Right ventricle myocardium inferior (tissue), 1 donor: ENCODE measurements around the gene SLC12A8. TPM values are rescaled to one million over a fixed set of nuclear protein-coding genes. Genes with fewer than 3 reads are reported as not detected.
A peak's percentile ranks its signal among the peaks of the same experiment; 100 is the strongest.

Experiments
- ATAC-seq: fragments of 200-7000 bp; cut with Tn5 transposase; one replicate; pipeline ENCODE4 v1.9.1; 2020; ENCODE audit warnings: mild to moderate bottlenecking, moderate library complexity
- DNase-seq: peaks from one replicate; pipeline ENCODE4 v3.0.0; 2021; ENCODE audit errors: missing footprints
- intact Hi-C: fragments of 100-400 bp; cut with DNase I; formaldehyde crosslinking; loops from one replicate; pipeline ENCODE4 v1.11.0; 2022
- total RNA-seq: library from RNA; stranded (reverse); fragmentation: NEBNext Ultra II Directional; extraction: Animal tissue kit (Norgen Biotek cat#: 25700); gene quantifications from one replicate; pipeline ENCODE4 v1.2.1, GENCODE V29; 2021
- donor health status: DM: no; HTN: yes; CAD: no; lungs with severe emphysema.

SLC12A8 gene
- total RNA-seq, 1 donor from 2014 or later: 0.19 TPM

DNA sequence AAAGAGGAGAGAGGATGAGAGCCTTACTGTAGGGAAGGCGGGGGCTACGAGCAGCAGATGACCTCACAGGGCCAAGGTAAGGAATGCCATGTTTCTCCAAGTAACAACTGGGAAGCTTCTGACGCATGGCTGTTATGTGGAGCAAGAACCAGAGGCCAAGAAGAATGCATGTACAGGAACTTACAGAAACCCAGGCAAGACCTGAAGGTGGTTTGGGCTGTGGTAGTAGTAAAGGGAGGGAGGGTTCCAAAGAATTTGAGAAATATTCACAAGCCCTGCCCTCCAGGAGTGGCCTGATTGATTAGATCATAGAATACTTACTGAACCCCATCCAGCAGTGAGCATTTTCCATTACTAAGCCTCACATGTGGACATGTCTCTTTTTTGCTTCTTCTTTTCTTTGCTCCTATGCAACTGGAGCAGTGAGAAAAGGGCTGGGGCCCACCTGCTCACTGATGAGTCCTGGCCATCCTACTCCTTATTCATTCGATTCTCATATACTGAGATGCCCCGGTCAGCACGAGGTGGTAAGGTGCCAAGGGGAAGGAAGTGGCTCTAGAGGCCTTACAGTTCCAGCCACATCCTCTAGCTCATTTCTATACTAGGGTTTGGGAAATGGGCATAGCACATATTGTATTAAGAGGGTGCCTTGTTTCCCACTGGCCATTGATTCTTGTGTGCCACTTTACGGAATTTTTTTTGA is 8.3 kb upstream of the SLC12A8 start:
- intact Hi-C loops: no loop called here
- ATAC-seq (no peak), DNase-seq (peak; percentile 56)

DNA sequence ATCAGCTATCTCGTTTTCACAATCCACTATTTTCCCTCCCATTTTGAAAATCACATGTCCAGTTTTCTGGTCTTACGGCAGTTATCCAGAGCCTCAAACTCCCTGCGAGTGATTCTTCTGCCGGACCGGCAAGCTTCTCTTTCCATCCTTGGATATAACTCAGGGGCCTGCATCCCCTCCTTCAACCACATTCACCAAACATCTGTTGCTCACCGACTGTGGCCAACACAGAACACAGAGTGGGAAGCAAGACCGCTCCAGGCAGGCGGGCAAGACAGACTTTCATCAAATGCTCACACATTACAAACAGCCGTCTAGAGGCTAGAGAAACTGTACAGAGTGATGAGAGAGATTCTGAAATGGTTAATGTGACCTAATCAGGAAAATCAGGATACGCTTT is 7.6 kb upstream of the SLC12A8 start:
- intact Hi-C loops: no loop called here
- ATAC-seq: no peak
- no peak for DNase-seq

DNA sequence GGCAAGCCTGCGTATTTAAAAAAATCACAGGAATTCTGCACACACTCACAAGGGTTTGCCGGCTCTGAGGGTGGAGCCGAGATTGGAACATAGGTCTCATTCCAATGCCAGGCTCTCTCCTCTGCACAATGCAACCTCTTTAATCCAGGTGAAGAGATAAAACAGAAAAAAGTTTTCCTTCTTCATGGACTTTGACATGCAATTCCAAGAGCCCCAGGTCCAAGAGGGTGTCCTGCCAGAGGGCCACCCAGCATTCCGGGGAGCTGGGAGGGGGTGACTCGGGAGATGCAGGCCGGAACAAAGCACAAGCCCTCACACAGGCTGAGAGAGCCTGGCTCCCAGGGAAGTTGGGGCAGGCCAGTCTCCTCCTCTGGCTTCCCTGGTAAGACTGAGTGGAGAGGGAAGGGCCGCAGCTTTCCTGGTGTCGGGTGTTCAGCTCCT is 6.7 kb upstream of the SLC12A8 start:
- DNase-seq (no peak), ATAC-seq (no peak)
- intact Hi-C loops: no loop called here

DNA sequence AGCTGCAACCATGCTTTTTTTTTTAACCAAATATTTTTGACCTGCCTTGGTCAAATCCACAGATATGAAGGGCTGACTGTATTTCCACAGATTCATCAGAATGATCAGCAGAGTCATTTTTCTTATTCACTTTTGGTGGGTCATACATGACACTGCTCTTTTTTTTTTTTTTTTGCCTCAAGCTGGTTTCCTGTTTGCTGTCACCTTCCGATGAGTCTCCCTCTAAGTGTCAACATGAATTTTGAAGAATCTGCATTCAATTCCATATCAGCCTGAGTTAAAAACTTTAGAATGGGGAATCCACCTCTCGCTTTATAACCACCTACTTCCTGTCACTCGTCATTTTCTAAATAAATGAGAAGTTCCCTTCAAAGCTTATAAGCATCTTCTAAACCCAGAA is 2.2 kb upstream of the SLC12A8 start:
- ATAC-seq (no peak), DNase-seq (no peak)
- intact Hi-C loops: no loop called here

DNA sequence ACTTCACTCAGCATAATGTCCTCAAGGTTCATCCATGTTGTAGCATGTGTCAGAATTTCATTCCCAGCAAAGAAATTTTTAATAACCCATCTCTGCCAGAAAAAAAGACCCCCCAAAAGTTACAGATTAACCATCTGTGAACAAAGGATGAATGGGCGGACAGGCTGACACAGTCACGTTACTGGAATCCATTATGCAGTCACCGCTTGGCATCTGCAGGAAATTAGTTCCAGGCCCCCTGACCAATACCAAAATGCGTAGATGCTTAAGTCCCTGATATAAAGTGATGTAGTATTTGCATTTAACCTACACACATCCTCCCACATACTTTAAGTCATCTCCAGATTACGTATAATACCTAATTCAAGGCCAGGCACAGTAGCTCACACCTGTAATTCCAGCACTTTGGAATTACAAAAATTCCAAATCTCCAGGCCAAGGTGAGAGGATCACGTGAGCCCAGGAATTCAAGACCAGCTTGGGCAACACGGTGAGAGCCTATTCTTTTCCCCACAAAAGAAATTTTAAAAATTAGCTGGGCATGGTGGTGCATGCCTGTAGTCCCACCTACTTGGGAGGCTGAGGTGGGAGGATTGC is 1.5 kb upstream of the SLC12A8 start:
- DNase-seq (no peak), ATAC-seq (no peak)
- intact Hi-C loops: no loop called here

DNA sequence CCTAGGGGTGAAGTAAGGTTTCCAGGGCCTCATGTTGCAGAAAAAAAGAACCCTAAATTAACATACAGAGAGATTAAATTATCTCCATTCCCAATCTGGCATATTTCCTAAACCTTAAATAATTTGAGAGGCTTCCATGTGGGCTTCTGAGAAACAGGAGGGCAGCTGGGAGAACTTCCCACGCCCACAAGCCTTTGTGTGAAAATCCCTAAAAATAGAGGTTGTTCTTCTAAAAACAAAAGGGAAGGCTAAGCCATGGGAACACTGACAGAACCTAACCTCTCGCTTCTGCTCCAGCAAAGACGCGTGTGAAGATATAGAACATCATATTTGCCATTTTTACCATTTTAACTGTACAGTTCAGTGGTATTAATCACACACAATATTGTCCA is 812 bp upstream of the SLC12A8 start:
- ATAC-seq (no peak), DNase-seq (no peak)
- intact Hi-C loops: no loop called here

DNA sequence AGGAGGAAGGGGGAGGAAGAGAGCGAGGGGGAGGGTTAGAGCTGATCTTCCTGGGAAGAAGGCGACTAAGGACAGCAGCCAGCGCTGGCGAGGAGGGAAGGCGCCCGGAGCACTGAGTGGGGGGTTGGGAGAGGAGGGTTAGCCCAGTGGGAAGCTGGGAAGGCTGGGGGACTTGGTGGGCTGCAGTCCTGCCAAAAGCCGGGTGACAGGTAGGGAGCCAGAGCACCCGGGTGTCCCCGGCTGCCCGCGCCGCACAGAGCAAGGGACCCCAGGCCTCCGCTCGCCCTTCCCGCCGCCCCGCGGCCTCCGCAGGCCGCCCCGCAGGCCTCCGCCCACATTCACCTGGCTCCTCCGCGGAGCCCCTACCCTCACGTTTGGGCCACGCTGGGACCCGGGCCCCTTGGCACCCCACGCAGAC is 448 bp downstream of the SLC12A8 start:
- DNase-seq (no peak), ATAC-seq (peak; percentile 48)
- intact Hi-C loops: no loop called here

DNA sequence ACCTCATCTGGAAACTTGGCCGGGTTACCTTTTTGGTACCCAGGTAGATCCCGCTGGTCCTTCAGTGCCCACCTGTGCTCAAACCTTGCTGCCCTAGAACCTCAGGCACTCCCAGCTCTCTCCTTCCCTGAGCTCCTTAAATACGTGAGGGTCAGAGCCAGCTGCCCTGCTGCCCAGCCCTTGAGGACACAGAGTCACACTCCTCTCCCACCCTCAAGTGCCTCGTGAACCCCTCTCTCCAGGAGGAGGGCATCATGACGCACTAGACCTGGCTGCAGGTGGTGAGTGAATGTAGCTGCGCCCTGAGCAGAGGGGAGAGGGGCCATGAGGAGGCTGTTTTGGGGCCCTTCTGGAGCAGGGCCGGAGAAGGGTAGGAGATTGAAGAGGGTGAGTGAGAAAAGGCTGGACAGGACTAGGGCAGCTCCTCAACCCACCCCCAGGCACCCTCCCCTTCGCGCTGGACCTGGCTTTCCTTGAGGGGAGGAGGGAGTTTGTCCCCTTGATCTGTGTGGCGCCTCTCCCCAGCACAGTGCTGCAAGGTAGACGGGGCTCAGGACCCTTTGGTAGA is 941 bp downstream of the SLC12A8 start:
- intact Hi-C loops: no loop called here
- DNase-seq (no peak), ATAC-seq (no peak)

DNA sequence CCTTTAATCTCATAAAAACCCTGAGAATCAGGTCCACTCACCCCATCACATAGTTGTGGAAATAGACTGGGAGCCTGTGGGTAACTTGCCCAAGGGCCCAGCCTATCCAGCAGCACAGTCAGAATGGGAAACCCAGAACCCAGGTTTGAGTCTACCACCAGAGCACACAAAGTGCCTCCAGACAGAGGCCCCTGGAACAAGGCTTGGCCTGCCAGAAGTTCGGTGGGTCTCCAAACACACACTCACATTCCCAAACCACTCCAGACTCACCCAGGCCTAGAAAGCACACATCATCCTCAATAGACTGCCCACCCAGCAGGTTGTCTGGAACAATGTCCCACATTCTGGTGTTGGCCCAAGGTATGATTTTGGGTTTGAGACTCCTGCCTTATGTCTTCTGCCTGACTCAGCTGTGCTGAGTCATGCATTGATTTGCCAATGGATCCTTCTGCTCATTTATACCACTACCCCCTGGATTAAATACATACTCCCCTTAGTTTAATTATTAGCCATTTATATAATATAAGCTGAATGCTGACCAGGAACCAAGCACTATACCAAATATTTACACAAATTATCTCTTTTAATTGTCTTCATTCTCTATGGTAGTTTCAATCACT is 4.5 kb downstream of the SLC12A8 start:
- ATAC-seq: no peak
- intact Hi-C loops: no loop called here
- DNase-seq: no peak

DNA sequence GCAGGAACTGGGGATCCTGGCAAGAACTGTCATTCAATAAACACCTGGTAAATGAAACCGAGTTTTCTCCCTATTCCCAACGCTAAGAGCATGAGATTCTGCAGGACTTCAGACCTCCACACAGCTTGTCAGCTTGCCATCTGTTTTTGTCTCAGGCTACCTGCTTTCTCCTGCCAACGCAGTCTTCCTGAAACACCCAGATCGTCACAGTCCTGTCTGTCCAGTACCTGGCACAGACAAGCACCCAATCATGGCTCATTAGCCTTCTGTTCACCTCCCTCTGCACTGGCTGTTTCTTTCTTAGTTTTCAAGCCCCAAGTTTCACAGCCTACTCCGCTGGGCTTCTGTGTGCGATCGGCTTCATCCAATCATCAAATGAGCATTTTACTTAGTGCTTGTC is 5.0 kb downstream of the SLC12A8 start:
- intact Hi-C loops: no loop called here
- no peak for ATAC-seq
- no peak for DNase-seq

DNA sequence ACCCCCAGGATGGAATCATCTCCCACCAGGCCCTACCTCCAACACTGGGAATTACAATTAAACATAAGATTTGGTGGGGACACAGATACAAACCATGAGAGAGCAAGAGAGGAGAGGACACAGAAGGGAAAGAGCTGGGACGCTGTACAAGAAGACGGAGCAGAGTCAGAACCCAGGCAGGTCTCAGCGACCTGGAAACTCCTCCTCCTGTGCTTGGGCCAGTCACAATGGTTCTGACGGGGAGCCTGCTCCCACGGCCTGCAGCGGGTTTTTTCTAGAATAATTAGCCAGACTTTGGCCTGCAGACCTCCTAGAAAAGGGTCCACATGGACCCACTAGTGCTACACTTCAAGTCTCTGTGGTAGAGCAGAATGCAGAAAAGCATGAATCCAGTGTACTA is 5.6 kb downstream of the SLC12A8 start:
- no peak for DNase-seq
- no peak for ATAC-seq
- intact Hi-C loops: no loop called here

DNA sequence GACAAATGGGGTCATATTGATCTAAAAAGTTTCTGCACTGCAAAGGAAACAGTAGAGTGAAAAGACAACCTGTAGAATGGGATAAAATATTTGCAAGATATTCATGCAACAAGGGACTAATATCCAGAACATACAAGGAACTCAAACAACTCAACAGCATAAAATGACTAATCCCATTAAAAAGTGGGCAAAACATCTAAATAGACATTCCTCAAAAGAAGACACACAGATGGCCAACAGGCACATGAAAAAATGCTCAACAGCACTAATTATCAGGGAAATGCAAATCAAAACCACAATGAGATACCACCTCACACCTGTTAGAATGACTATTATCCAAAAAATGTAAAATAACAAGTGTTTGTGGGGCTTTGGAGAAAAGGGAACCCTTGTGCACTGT is 8.8 kb downstream of the SLC12A8 start:
- intact Hi-C loops: no loop called here
- ATAC-seq: no peak

DNA sequence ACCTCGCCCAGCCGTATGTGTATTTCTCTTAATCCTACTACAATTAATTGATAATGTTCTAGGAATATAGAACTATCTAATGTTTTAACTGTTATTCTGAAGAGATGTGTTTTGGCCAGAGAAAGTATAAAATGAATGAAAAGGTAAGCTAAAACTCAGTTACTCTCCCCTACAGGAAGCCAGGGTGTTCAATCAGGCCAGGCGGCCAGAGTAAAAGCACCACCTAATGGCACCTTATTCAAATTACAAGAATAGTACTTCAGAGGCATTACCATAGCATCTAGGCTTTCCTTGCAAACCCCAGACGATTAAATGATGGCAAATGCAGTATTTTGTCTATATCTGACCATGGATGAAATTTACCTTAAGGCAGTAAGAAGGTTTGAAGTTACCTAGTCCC is 10.4 kb downstream of the SLC12A8 start:
- intact Hi-C loops: no loop called here
- ATAC-seq: no peak
- no peak for DNase-seq

More for the DNA sequence above, 8.8 kb downstream of the SLC12A8 start:
- DNase-seq: no peak

DNA sequence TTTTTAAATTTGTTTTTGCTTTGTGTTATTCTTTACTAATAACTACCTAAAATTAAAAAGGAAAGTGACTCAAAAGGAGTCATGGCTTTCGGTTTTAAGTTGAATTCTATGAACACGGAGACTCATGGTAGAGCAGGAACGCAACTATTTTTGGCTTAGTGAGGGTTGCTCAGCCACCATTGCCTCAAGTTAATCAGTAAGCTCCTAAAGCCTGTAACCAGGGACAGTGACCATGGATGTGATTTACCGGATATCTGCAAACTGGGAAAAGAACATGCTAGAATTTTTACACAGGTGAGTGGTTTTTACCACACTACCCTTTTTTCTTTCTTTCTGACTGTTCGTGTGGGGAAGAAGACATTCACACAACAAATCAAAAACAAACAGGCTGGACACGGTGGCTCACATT is 11.8 kb downstream of the SLC12A8 start:
- intact Hi-C loops: no loop called here
- ATAC-seq (no peak), DNase-seq (no peak)

DNA sequence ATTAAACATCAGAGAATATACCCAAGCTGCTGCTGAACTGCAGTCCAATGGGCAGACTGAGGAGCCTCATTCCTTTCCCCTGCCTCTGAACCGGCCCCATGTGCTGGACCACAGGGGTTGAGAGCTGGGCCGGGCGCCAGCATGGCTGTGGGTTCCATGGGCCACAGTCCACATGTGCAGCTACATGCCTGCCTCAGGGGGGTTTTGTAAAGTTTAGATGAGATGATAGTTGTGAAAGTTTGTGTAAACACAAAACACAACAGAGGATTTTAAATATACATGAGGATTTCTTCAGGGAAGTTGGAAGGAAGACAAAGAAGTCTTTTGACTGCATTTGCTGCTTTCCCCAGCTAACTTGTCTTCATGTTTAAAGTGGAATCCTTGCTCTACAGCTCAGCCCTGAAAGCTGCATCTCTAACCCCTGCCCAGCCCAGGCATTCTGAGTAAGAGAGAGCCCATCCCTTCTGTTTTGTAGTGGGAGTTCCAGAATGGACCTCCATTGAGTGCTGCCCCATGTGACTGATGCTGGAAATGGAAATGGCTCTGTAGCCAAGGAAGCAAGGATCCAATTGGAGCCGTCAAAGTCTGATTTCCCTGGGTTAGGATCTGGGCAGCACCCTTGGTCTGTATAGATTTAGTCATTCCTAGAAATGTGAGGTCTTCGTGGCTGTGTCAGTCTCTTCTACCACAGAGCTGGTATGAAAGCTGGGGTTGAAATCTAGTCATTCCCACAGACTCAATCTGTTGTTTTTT is 17.5 kb downstream of the SLC12A8 start:
- DNase-seq (no peak), ATAC-seq (no peak)
- intact Hi-C loops: loop anchor here (10.0 kb wide), 1 partner anchor 240 kb away; no protein-coding TSS in a partner anchor

DNA sequence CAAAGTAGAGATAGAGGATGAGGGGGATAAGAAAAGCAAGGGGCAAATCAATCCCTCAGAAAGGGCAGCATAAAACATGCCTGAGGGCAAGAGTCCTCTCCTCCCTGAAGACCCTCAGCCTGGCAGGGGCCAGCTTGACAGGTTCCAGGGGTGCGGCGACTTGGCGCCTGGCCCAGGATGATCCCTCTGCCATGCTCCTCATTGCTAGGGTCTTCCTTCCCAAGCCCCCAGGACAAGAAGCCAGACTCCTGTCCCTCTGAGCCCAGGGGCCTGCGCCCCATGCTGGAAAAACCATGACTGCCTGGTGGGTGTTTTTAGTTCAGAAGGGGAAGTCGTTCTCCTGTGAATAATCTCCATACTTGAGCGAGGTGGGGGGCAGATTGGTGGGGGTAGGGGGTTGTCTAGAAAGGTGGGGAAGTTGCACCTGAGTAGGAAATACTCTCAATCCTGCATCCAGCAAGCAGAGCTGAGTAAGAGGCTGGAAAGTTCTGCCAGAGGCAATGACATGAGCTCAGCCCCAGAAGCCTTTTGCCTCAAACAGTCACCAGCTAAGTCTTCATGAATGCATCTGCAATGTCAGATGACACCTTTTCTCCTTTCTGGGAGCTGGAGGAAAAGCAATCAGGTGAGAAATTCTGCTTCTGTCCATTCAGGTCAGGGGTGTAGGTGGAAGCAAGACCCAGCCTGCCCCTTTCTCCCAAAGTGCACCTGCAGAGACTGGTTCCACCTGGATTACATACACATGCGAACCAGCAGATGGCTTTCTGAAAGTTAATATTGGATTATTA is 18.3 kb downstream of the SLC12A8 start:
- DNase-seq (no peak), ATAC-seq (no peak)
- intact Hi-C loops: loop anchor here (10.0 kb wide), 1 partner anchor 241 kb away; no protein-coding TSS in a partner anchor

DNA sequence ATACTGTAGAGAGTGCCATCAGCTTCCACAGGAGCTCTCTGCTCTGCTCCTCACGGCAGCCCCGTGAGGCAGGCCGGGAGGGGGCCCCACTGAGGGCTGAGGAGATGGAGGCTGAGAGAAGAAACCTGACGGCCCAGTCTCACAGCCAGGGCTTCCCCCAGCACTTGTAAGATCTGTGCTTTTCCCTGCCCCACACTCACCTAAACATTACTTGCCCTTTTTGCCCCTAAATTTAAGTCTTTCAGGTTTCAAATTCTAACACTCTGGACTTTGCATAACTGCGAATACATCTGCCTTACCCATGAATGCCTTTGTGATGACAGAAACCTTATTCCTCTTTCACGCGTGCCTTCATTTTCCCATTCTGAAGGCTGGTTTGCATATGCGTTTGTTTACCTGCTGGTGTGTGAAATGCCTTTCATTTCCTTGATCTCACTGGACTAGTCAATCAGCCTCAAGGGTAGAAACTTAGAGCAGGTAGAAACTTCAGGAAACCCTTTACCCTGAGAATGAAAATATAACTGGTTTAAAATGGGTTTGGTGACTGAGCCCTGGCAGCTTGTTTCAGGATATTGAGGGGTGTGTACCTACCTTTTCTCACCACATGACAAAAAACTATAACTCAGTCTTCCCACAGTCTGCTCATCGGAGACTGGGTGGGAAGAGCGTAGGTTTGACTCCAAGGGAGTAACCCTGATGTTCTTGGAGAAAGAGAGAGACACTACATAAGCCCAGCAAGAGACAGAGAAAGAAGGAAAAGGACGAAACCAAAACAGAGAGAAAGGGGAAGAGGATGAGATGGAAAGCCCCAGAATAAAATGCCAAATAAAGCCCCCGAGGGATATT is 20.1 kb downstream of the SLC12A8 start:
- ATAC-seq (no peak), DNase-seq (no peak)
- intact Hi-C loops: loop anchor here (10.0 kb wide), 1 partner anchor 242 kb away; no protein-coding TSS in a partner anchor
